Liver (tissue), 9 donors: Measurements from ENCODE around the gene HSDL2. TPM values are rescaled to one million over a fixed set of nuclear protein-coding genes. Genes with fewer than 3 reads are reported as not detected.

Source experiments
- DNase-seq: peaks from one replicate; pipeline ENCODE4 v3.0.0-alpha.2; 2017; ENCODE audit warnings: low spot score
- H3K27ac ChIP-seq, 2 donors: one replicate each; pipeline ENCODE4 v1.7.0; 2013; ENCODE audit warnings: inconsistent platforms in 2 of 2, low read length in 2 of 2, control low read depth in 1 of 2, low read depth in 1 of 2, mild to moderate bottlenecking in 1 of 2
- H3K27me3 ChIP-seq, 4 donors: one replicate each; pipeline versions ENCODE4 v1.6.1 to v1.7.0; 2013; ENCODE audit warnings: low read length in 3 of 4, inconsistent platforms in 1 of 4, mild to moderate bottlenecking in 1 of 4, moderate library complexity in 1 of 4; ENCODE audit not compliant: control insufficient read depth in 4 of 4, insufficient read depth in 4 of 4
- H3K36me3 ChIP-seq, 4 donors: one replicate each; pipeline versions ENCODE4 v1.6.1 to v1.7.0; 2013; ENCODE audit warnings: low read length in 3 of 4, mild to moderate bottlenecking in 3 of 4, low read depth in 1 of 4, moderate library complexity in 1 of 4; ENCODE audit not compliant: control insufficient read depth in 4 of 4, insufficient read depth in 3 of 4
- H3K4me1 ChIP-seq, 4 donors: one replicate each; pipeline versions ENCODE4 v1.6.1 to v1.7.0; 2013; ENCODE audit warnings: low read length in 3 of 4, mild to moderate bottlenecking in 3 of 4, moderate library complexity in 1 of 4; ENCODE audit not compliant: control insufficient read depth in 4 of 4, insufficient read depth in 4 of 4
- H3K4me3 ChIP-seq, 3 donors: one replicate each; pipeline versions ENCODE4 v1.6.1 to v1.7.0; 2013; ENCODE audit warnings: low read length in 3 of 3, control low read depth in 1 of 3, low read depth in 1 of 3, mild to moderate bottlenecking in 1 of 3
- H3K9ac ChIP-seq, 2 donors: one replicate each; pipeline ENCODE4 v1.7.0; 2013; ENCODE audit warnings: low read length in 2 of 2, mild to moderate bottlenecking in 2 of 2, moderate library complexity in 2 of 2, control low read depth in 1 of 2, low read depth in 1 of 2
- H3K9me3 ChIP-seq, 4 donors: one replicate each; pipeline versions ENCODE4 v1.6.1 to v1.7.0; 2013; ENCODE audit warnings: low read length in 3 of 4; ENCODE audit not compliant: control insufficient read depth in 4 of 4
- ATF3 ChIP-seq: IDR thresholded peaks from 2 replicates; pipeline ENCODE4 v1.6.1; 2016; ENCODE audit warnings: antibody characterized with exemption
- CTCF ChIP-seq: fragments of 150-350 bp; IDR thresholded peaks from 2 replicates; pipeline ENCODE4 v1.5.1; 2017; ENCODE audit warnings: improper control_type of control experiment, low read depth, low read length; ENCODE audit not compliant: missing input control
- EGR1 ChIP-seq, 2 donors: IDR thresholded peaks; 2 replicates each; pipeline ENCODE4 v1.6.1; 2016 to 2018; ENCODE audit warnings: antibody characterized with exemption in 2 of 2, low read depth in 2 of 2
- FOXA2 ChIP-seq: IDR thresholded peaks from 2 replicates; pipeline ENCODE4 v1.6.1; 2016; ENCODE audit warnings: antibody characterized with exemption
- GABPA ChIP-seq, 2 donors: IDR thresholded peaks in 1 of 2; conservative IDR thresholded peaks in 1 of 2; 2 replicates each; pipeline ENCODE4 v1.6.1; 2016; ENCODE audit warnings: antibody characterized with exemption in 2 of 2, mild to moderate bottlenecking in 1 of 2, moderate library complexity in 1 of 2
- HNF4A ChIP-seq, 2 donors: conservative IDR thresholded peaks; 2 replicates each; pipeline ENCODE4 v1.6.1; 2016; ENCODE audit warnings: antibody characterized with exemption in 2 of 2, mild to moderate bottlenecking in 2 of 2
- JUND ChIP-seq, 2 donors: IDR thresholded peaks; 2 replicates each; pipeline ENCODE4 v1.6.1; 2016; ENCODE audit warnings: antibody characterized with exemption in 2 of 2
- MAX ChIP-seq: IDR thresholded peaks from 2 replicates; pipeline ENCODE4 v1.6.1; 2016; ENCODE audit warnings: antibody characterized with exemption
- NR2F2 ChIP-seq: IDR thresholded peaks from 2 replicates; pipeline ENCODE4 v1.6.1; 2016; ENCODE audit warnings: antibody characterized with exemption
- RAD21 ChIP-seq, 2 donors: IDR thresholded peaks; 2 replicates each; pipeline ENCODE4 v1.6.1; 2016; ENCODE audit warnings: antibody characterized with exemption in 2 of 2, mild to moderate bottlenecking in 2 of 2
- REST ChIP-seq: IDR thresholded peaks from 2 replicates; pipeline ENCODE4 v1.6.1; 2016; ENCODE audit warnings: antibody characterized with exemption, mild to moderate bottlenecking
- RXRA ChIP-seq, 2 donors: IDR thresholded peaks; 2 replicates each; pipeline ENCODE4 v1.6.1; 2017 to 2018; ENCODE audit warnings: antibody characterized with exemption in 2 of 2, mild to moderate bottlenecking in 1 of 2
- SP1 ChIP-seq: IDR thresholded peaks from 2 replicates; pipeline ENCODE4 v1.6.1; 2018; ENCODE audit warnings: antibody characterized with exemption, mild to moderate bottlenecking
- TAF1 ChIP-seq: conservative IDR thresholded peaks from 2 replicates; pipeline ENCODE4 v1.6.1; 2016; ENCODE audit warnings: antibody characterized with exemption, mild to moderate bottlenecking
- YY1 ChIP-seq: IDR thresholded peaks from 2 replicates; pipeline ENCODE4 v1.6.1; 2016; ENCODE audit warnings: antibody characterized with exemption, mild to moderate bottlenecking
- ZBTB33 ChIP-seq: IDR thresholded peaks from 2 replicates; pipeline ENCODE4 v1.6.1; 2016; ENCODE audit warnings: antibody characterized with exemption
- WGBS: extraction: QIAGEN DNeasy Blood & Tissue Kit; methylation state at CpG from one replicate; pipeline ENCODE4 v1.1.7; 2013; 5-methylcytosine and 5-hydroxymethylcytosine counted together
- polyA plus RNA-seq, 2 donors: library from polyadenylated mRNA; stranded (reverse) in 1 of 2; unstranded in 1 of 2; fragments of 200-250 nt in 1 of 2; fragments of >200 nt in 1 of 2; fragmentation: Nextera tagmentation in 1 of 2; extraction: Ambion mirVana in 1 of 2; gene quantifications; one replicate each; pipeline versions ENCODE4 v1.2.1 to v1.2.3, GENCODE V29; 2013 to 2015
- total RNA-seq, 2 donors: library from RNA; depleted of rRNA; stranded (reverse); fragments of >200 nt; gene quantifications; one replicate each; pipeline ENCODE4 v1.2.3, GENCODE V29; 2014
- donor health status: healthy.
- donor health status: healthy.
- donor health status: healthy.
- donor health status: healthy.
- donor health status: healthy.

Gene HSDL2
- total and polyA plus RNA-seq, 4 donors, result 26.1 to 135 (median 79.6) TPM

GRCh38 chr9:112496074-112496722 is 116.3 kb downstream of the HSDL2 start:
- WGBS, result 33% methylated on average over 3 of the region's 3 CpGs
- H3K27ac ChIP-seq, result peak overlapping the region; percentile 49
- H3K27me3 ChIP-seq, result no peaks in the 10 kb centered on the region
- H3K4me1 ChIP-seq, result peaks cover 2 to 17% (median 14%) of the 10 kb centered on the region in 4 donors
- peak in 1 of 2 donors; percentile 55 for TF ChIP-seq EGR1 (IDR thresholded peaks at IDR 0.05; ENCODE audit: low read depth in 2 of 2)
- TF ChIP-seq REST, result no peak
- peak; percentile 28 for TF ChIP-seq YY1
- peak in 1 of 2 donors; percentile 57 for TF ChIP-seq RXRA (IDR thresholded peaks at IDR 0.05)
- TF ChIP-seq FOXA2, result no peak
- peak; percentile 6 for TF ChIP-seq MAX
- peak in 1 of 2 donors; percentile 15 for TF ChIP-seq JUND (IDR thresholded peaks at IDR 0.05)
- no peak for TF ChIP-seq GABPA (IDR thresholded peaks at IDR 0.05 in 1 of 2, conservative IDR thresholded peaks at IDR 0.05 in 1 of 2)
- peak; percentile 39 to 53 for TF ChIP-seq HNF4A (conservative IDR thresholded peaks at IDR 0.05)
- no peak for TF ChIP-seq ZBTB33
- no peak for TF ChIP-seq ATF3
- H3K36me3 ChIP-seq, result no peaks in the 10 kb centered on the region
- no peak for DNase-seq
- peaks cover 0 to 3% (median 2%) of the 10 kb centered on the region in 4 donors for H3K9me3 ChIP-seq
- no peak overlapping the region for H3K4me3 ChIP-seq
- H3K9ac ChIP-seq, result no peak overlapping the region

GRCh38 chr9:112500842-112501241 is 120.9 kb downstream of the HSDL2 start:
- H3K4me1 ChIP-seq, result peaks cover 4 to 48% (median 21%) of the 10 kb centered on the region in 4 donors
- TF ChIP-seq EGR1 (IDR thresholded peaks at IDR 0.05; ENCODE audit: low read depth in 2 of 2), result no peak
- no peak for TF ChIP-seq RXRA (IDR thresholded peaks at IDR 0.05)
- TF ChIP-seq TAF1, result no peak
- TF ChIP-seq NR2F2, result no peak
- no peak for TF ChIP-seq FOXA2
- no peak for TF ChIP-seq REST
- no peak for TF ChIP-seq SP1
- no peak for TF ChIP-seq RAD21 (IDR thresholded peaks at IDR 0.05)
- no peak for TF ChIP-seq YY1
- no peak for TF ChIP-seq GABPA (IDR thresholded peaks at IDR 0.05 in 1 of 2, conservative IDR thresholded peaks at IDR 0.05 in 1 of 2)
- TF ChIP-seq CTCF, result no peak
- TF ChIP-seq JUND (IDR thresholded peaks at IDR 0.05), result no peak
- no peaks in the 10 kb centered on the region for H3K27me3 ChIP-seq
- H3K27ac ChIP-seq, result peak overlapping the region; percentile 20 to 43
- H3K9me3 ChIP-seq, result no peaks in the 10 kb centered on the region
- H3K9ac ChIP-seq, result no peak overlapping the region
- WGBS, result 96% methylated on average over 2 of the region's 2 CpGs
- no peak overlapping the region for H3K4me3 ChIP-seq
- DNase-seq, result no peak
- no peaks in the 10 kb centered on the region for H3K36me3 ChIP-seq
